ENCODE measurements around the gene RGS3. TPM values are rescaled to one million over a fixed set of nuclear protein-coding genes. Genes with fewer than 3 reads are reported as not detected.

Gene RGS3
- total RNA-seq, 1 donor = 77.4 TPM

DNA sequence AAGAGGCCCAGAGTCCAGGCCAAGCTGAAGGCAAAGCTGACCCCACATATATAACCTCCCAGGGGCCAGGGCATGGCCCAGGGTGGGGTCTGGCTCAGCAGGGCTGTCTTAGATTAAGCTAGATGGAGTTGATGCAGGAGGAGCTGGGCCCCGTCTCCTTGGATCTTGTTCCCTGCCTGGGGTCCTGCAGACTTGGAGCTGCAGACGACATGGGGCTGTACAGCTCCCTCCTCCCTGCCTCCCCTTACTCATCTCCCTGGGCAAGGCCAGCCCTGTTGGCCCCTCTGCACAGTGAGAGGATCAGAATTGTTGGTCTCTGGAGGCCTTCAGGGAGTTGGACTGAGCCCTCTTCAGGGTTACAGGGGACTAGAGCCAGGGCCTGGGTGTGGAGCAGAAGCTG lies 134.9 kb downstream of the RGS3 start:
- Histone ChIP-seq H4K20me1 (ENCODE audit: insufficient read depth, low read length) (peaks cover 45% of the 10 kb centered on the region), H3K27ac (ENCODE audit: low read depth, low read length) (peak overlapping the region; percentile 89), H3K27me3 (ENCODE audit: insufficient read depth, low read length) (no peaks in the 10 kb centered on the region), H3K4me3 (ENCODE audit: insufficient read depth, low read length) (peak overlapping the region; percentile 21), H3K4me2 (ENCODE audit: insufficient read depth, low read length) (peak overlapping the region; percentile 88), H3K9me3 (ENCODE audit: low read depth, low read length) (no peaks in the 10 kb centered on the region), H2AFZ (ENCODE audit: low read length) (no peak overlapping the region), H3K36me3 (ENCODE audit: insufficient read depth, low read length) (peaks cover 27% of the 10 kb centered on the region), H3K4me1 (ENCODE audit: insufficient read depth, low read length) (peaks cover 80% of the 10 kb centered on the region), H3K79me2 (ENCODE audit: insufficient read depth, low read length) (peaks cover 48% of the 10 kb centered on the region)
- TF ChIP-seq CTCF (IDR thresholded peaks at IDR 0.05; ENCODE audit: extremely low read depth, low read depth, low read length) = no peak
- DNase-seq (ENCODE audit: insufficient read length, low spot score, missing footprints) = peak; percentile 89

DNA sequence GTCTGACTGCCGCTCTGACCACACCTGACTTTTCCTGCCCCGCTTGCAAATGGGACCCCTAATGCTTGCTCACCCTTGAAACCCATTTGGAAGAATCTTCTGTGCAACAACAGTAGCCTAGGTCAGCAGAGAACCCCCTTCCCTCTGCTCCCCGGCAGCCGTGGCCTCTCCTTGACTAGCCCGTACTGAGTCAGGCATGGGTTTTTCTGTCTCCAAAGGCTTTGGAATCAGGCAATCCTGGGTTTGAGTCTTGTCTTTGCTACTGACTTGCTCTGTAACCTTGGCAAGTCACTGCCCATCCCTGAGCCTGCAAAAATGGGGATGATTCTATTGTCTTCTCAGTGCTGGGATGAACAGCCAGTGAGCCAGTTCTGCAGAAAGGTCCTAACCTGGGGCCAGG lies 135.4 kb downstream of the RGS3 start:
- no peak for TF ChIP-seq CTCF (IDR thresholded peaks at IDR 0.05; ENCODE audit: extremely low read depth, low read depth, low read length)
- Histone ChIP-seq H3K36me3 (ENCODE audit: insufficient read depth, low read length) (peaks cover 27% of the 10 kb centered on the region), H3K4me2 (ENCODE audit: insufficient read depth, low read length) (peak overlapping the region; percentile 88), H3K79me2 (ENCODE audit: insufficient read depth, low read length) (peaks cover 46% of the 10 kb centered on the region), H3K27ac (ENCODE audit: low read depth, low read length) (peak overlapping the region; percentile 89), H3K4me1 (ENCODE audit: insufficient read depth, low read length) (peaks cover 77% of the 10 kb centered on the region), H2AFZ (ENCODE audit: low read length) (no peak overlapping the region), H3K4me3 (ENCODE audit: insufficient read depth, low read length) (peak overlapping the region; percentile 21), H3K9me3 (ENCODE audit: low read depth, low read length) (no peaks in the 10 kb centered on the region), H3K27me3 (ENCODE audit: insufficient read depth, low read length) (no peaks in the 10 kb centered on the region), H4K20me1 (ENCODE audit: insufficient read depth, low read length) (peaks cover 45% of the 10 kb centered on the region)
- peak; percentile 83 for DNase-seq (ENCODE audit: insufficient read length, low spot score, missing footprints)

GRCh38 chr9:113599646-113600022 lies 136.1 kb downstream of the RGS3 start:
- peak overlapping the region; percentile 31 for H3K4me2 ChIP-seq (ENCODE audit: insufficient read depth, low read length)
- H4K20me1 ChIP-seq (ENCODE audit: insufficient read depth, low read length) = peaks cover 41% of the 10 kb centered on the region
- TF ChIP-seq CTCF (IDR thresholded peaks at IDR 0.05; ENCODE audit: extremely low read depth, low read depth, low read length) = no peak

GRCh38 chr9:113600023-113600823 lies 136.7 kb downstream of the RGS3 start:
- Histone ChIP-seq H3K4me1 (ENCODE audit: insufficient read depth, low read length) (peaks cover 76% of the 10 kb centered on the region), H3K36me3 (ENCODE audit: insufficient read depth, low read length) (peaks cover 27% of the 10 kb centered on the region), H3K79me2 (ENCODE audit: insufficient read depth, low read length) (peaks cover 33% of the 10 kb centered on the region), H3K4me2 (ENCODE audit: insufficient read depth, low read length) (peak overlapping the region; percentile 31), H4K20me1 (ENCODE audit: insufficient read depth, low read length) (peaks cover 35% of the 10 kb centered on the region), H2AFZ (ENCODE audit: low read length) (no peak overlapping the region), H3K27me3 (ENCODE audit: insufficient read depth, low read length) (no peaks in the 10 kb centered on the region), H3K9me3 (ENCODE audit: low read depth, low read length) (no peaks in the 10 kb centered on the region), H3K27ac (ENCODE audit: low read depth, low read length) (peak overlapping the region; percentile 89), H3K4me3 (ENCODE audit: insufficient read depth, low read length) (no peak overlapping the region)
- TF ChIP-seq CTCF (IDR thresholded peaks at IDR 0.05; ENCODE audit: extremely low read depth, low read depth, low read length) = no peak
- DNase-seq (ENCODE audit: insufficient read length, low spot score, missing footprints) = peak; percentile 95

More at GRCh38 chr9:113599646-113600022, 136.1 kb downstream of the RGS3 start:
- Histone ChIP-seq H3K27ac (ENCODE audit: low read depth, low read length) (peak overlapping the region; percentile 89), H3K27me3 (ENCODE audit: insufficient read depth, low read length) (no peaks in the 10 kb centered on the region), H3K4me1 (ENCODE audit: insufficient read depth, low read length) (peaks cover 77% of the 10 kb centered on the region), H3K79me2 (ENCODE audit: insufficient read depth, low read length) (peaks cover 39% of the 10 kb centered on the region), H2AFZ (ENCODE audit: low read length) (no peak overlapping the region), H3K4me3 (ENCODE audit: insufficient read depth, low read length) (no peak overlapping the region), H3K36me3 (ENCODE audit: insufficient read depth, low read length) (peaks cover 27% of the 10 kb centered on the region), H3K9me3 (ENCODE audit: low read depth, low read length) (no peaks in the 10 kb centered on the region)
- peak; percentile 97 for DNase-seq (ENCODE audit: insufficient read length, low spot score, missing footprints)

Data from osteoblast (primary cell).